Calu3 (cell line): Measurements from ENCODE around the gene NCK1. TPM values are rescaled to one million over a fixed set of nuclear protein-coding genes. Genes with fewer than 3 reads are reported as not detected.

Experiments used
- BruUV-seq: library from RNA; stranded (reverse); fragments of 400-500 nt; replicated peaks from 2 replicates; lab custom pipeline; 2021; lab: Mats Ljungman, UMichigan
- CTCF ChIA-PET: fragments of 300-600 bp; sonication (Branson Sonifier 250); formaldehyde crosslinking; loops from one replicate; lab custom pipeline; 2022; ENCODE audit warnings: antibody characterized with exemption; lab: Charles Lee
- DNase-seq: peaks from one replicate; pipeline ENCODE4 v3.0.0; 2022
- H3K27ac Mint-ChIP-seq: one replicate; pipeline ENCODE4 v1.8.0; 2022; ENCODE audit warnings: mixed read lengths; ENCODE audit not compliant: unreplicated experiment
- H3K27me3 Mint-ChIP-seq: one replicate; pipeline ENCODE4 v1.8.0; 2022; ENCODE audit warnings: mixed read lengths; ENCODE audit not compliant: unreplicated experiment
- H3K36me3 Mint-ChIP-seq: one replicate; pipeline ENCODE4 v1.8.0; 2022; ENCODE audit warnings: mild to moderate bottlenecking, moderate library complexity, mixed read lengths; ENCODE audit not compliant: insufficient read depth, unreplicated experiment
- H3K4me1 Mint-ChIP-seq: one replicate; pipeline ENCODE4 v1.8.0; 2022; ENCODE audit warnings: mild to moderate bottlenecking, low read depth, mixed read lengths; ENCODE audit not compliant: unreplicated experiment
- H3K4me3 Mint-ChIP-seq: one replicate; pipeline ENCODE4 v1.8.0; 2022; ENCODE audit warnings: mild to moderate bottlenecking, low read depth, moderate library complexity, mixed read lengths; ENCODE audit not compliant: unreplicated experiment
- H3K9me3 Mint-ChIP-seq: one replicate; pipeline ENCODE4 v1.8.0; 2022; ENCODE audit warnings: low read depth, mixed read lengths; ENCODE audit not compliant: unreplicated experiment
- CTCF ChIP-seq: fragments of 200-600 bp; IDR thresholded peaks from one replicate; pipeline ENCODE4 v1.8.0; 2022; ENCODE audit warnings: antibody characterized with exemption; ENCODE audit not compliant: unreplicated experiment
- intact Hi-C: fragments of 100-400 bp; cut with micrococcal nuclease; formaldehyde crosslinking; loops from one replicate; pipeline ENCODE4 v1.10.0; 2022; ENCODE audit not compliant: unreplicated experiment
- total RNA-seq: library from RNA; stranded (reverse); gene quantifications from 2 replicates; pipeline ENCODE4 v1.2.3, GENCODE V29; 2022

The NCK1 gene
- total RNA-seq, 1 experiment from 2014 or later, result 108 TPM

GRCh38 chr3:136916223-136916622 lies 54.2 kb downstream of the NCK1 start:
- intact Hi-C loops, result no loop called here
- BruUV-seq, result no TSS peak
- H3K9me3 Mint-ChIP-seq, result peaks cover 7% of the 10 kb centered on the region
- DNase-seq, result no peak
- H3K27me3 Mint-ChIP-seq, result no peaks in the 10 kb centered on the region
- H3K4me3 Mint-ChIP-seq, result no peak overlapping the region
- TF ChIP-seq CTCF, result no peak
- peaks cover 54% of the 10 kb centered on the region for H3K4me1 Mint-ChIP-seq
- H3K36me3 Mint-ChIP-seq, result no peaks in the 10 kb centered on the region
- CTCF ChIA-PET, result no interaction called here
- H3K27ac Mint-ChIP-seq, result peak overlapping the region; percentile 48

- Mint-ChIP-seq H3K9me3 (peaks cover 3% of the 10 kb centered on the region), H3K36me3 (no peaks in the 10 kb centered on the region), H3K27ac (peak overlapping the region; percentile 64), H3K4me3 (no peak overlapping the region), H3K4me1 (peaks cover 71% of the 10 kb centered on the region), H3K27me3 (no peaks in the 10 kb centered on the region)
- intact Hi-C loops, result no loop called here
- TF ChIP-seq CTCF, result no peak
- no peak for DNase-seq
- CTCF ChIA-PET, result interaction anchor here (0.6 to 1.3 kb wide), 8 partner anchors 10 to 167 kb away, joined by 3 to 6 read pairs (median 4); partner anchors contain the start of genes NCK1 and STAG1
- BruUV-seq, result no TSS peak
Observed at GRCh38 chr3:136919799-136920580, 58.0 kb downstream of the NCK1 start.

GRCh38 chr3:136920904-136921611 lies 59.0 kb downstream of the NCK1 start:
- TF ChIP-seq CTCF, result no peak
- no peak for DNase-seq
- Mint-ChIP-seq H3K27me3 (no peaks in the 10 kb centered on the region), H3K36me3 (no peaks in the 10 kb centered on the region), H3K9me3 (peaks cover 3% of the 10 kb centered on the region), H3K4me1 (peaks cover 64% of the 10 kb centered on the region), H3K4me3 (no peak overlapping the region), H3K27ac (peak overlapping the region; percentile 6)
- no TSS peak for BruUV-seq
- CTCF ChIA-PET, result no interaction called here
- intact Hi-C loops, result no loop called here

- CTCF ChIA-PET, result interaction anchor here (0.6 kb wide), 1 partner anchor 115 kb away, joined by 4 read pairs; no protein-coding TSS in a partner anchor
- H3K4me3 Mint-ChIP-seq, result no peak overlapping the region
- BruUV-seq, result no TSS peak
- intact Hi-C loops, result no loop called here
- DNase-seq, result no peak
- peaks cover 23% of the 10 kb centered on the region for H3K36me3 Mint-ChIP-seq
- peaks cover 3% of the 10 kb centered on the region for H3K9me3 Mint-ChIP-seq
- no peak overlapping the region for H3K27ac Mint-ChIP-seq
- peaks cover 55% of the 10 kb centered on the region for H3K4me1 Mint-ChIP-seq
- no peaks in the 10 kb centered on the region for H3K27me3 Mint-ChIP-seq
- TF ChIP-seq CTCF, result no peak
Observed at GRCh38 chr3:136925425-136926190, 63.6 kb downstream of the NCK1 start.
